GM23338 (cell line): Measurements from ENCODE around the gene KRTAP10-12. TPM values are rescaled to one million over a fixed set of nuclear protein-coding genes. Genes with fewer than 3 reads are reported as not detected.
A peak's percentile ranks its signal among the peaks of the same experiment; 100 is the strongest.

ENCODE experiments used
- ATAC-seq: fragments of 200-7000 bp; cut with Tn5 transposase; 3 replicates; pipeline ENCODE4 v1.9.1; 2020
- DNase-seq: peaks from one replicate; pipeline ENCODE4 v3.0.0-alpha.2; 2015; ENCODE audit warnings: low spot score
- H2AFZ ChIP-seq: fragments of 200-600 bp; sonication (generic); 2 replicates; pipeline ENCODE4 v1.8.0; 2016; ENCODE audit warnings: antibody characterized with exemption, mild to moderate bottlenecking, moderate library complexity
- H3F3A ChIP-seq: fragments of 200-600 bp; sonication (generic); replicated peaks from 2 replicates; pipeline ENCODE4 v1.8.0; 2017; ENCODE audit warnings: antibody characterized with exemption, mixed run types, low read depth
- H3K27ac ChIP-seq: fragments of 200-600 bp; sonication (generic); 2 replicates; pipeline ENCODE4 v1.6.1; 2016; ENCODE audit warnings: low read depth
- H3K27me3 ChIP-seq: fragments of 200-600 bp; sonication (generic); 2 replicates; pipeline ENCODE4 v1.8.0; 2016; ENCODE audit warnings: mild to moderate bottlenecking, mixed run types, moderate library complexity; ENCODE audit not compliant: insufficient read depth
- H3K36me3 ChIP-seq: fragments of 200-600 bp; sonication (generic); 2 replicates; pipeline ENCODE4 v1.8.0; 2016; ENCODE audit warnings: mild to moderate bottlenecking; ENCODE audit not compliant: insufficient read depth
- H3K4me1 ChIP-seq: fragments of 200-600 bp; sonication (generic); 2 replicates; pipeline ENCODE4 v1.8.0; 2016; ENCODE audit warnings: mild to moderate bottlenecking, moderate library complexity; ENCODE audit not compliant: insufficient read depth
- H3K4me2 ChIP-seq: fragments of 200-600 bp; sonication (generic); 2 replicates; pipeline ENCODE4 v1.7.1; 2017; ENCODE audit warnings: mixed run types
- H3K4me3 ChIP-seq: fragments of 200-600 bp; sonication (generic); 2 replicates; pipeline ENCODE4 v1.6.1; 2016; ENCODE audit warnings: mixed run types
- H3K79me2 ChIP-seq: fragments of 200-600 bp; sonication (generic); replicated peaks from 2 replicates; pipeline ENCODE4 v1.8.0; 2017; ENCODE audit warnings: mild to moderate bottlenecking; ENCODE audit not compliant: insufficient read depth
- H3K9me2 ChIP-seq: fragments of 200-600 bp; sonication (generic); 2 replicates; pipeline ENCODE4 v1.8.0; 2017; ENCODE audit not compliant: insufficient read depth
- H4K20me1 ChIP-seq: fragments of 200-600 bp; sonication (generic); replicated peaks from 2 replicates; pipeline ENCODE4 v1.8.0; 2017; ENCODE audit warnings: mild to moderate bottlenecking; ENCODE audit not compliant: insufficient read depth
- H3K27ac Mint-ChIP-seq: 2 replicates; pipeline ENCODE4 v1.8.0; 2020; ENCODE audit warnings: inconsistent platforms, mild to moderate bottlenecking, moderate library complexity, mixed read lengths
- H3K27me3 Mint-ChIP-seq: 3 replicates; pipeline ENCODE4 v1.8.0; 2022; ENCODE audit warnings: low read depth, mild to moderate bottlenecking, moderate library complexity, mixed read lengths, inconsistent platforms; ENCODE audit not compliant: insufficient read depth, poor library complexity
- H3K36me3 Mint-ChIP-seq: 3 replicates; pipeline ENCODE4 v1.8.0; 2021; ENCODE audit warnings: low read depth, mild to moderate bottlenecking, inconsistent platforms, moderate library complexity, mixed read lengths
- H3K4me1 Mint-ChIP-seq: 3 replicates; pipeline ENCODE4 v1.8.0; 2020; ENCODE audit warnings: mild to moderate bottlenecking, inconsistent platforms, mixed read lengths
- H3K4me3 Mint-ChIP-seq: 3 replicates; pipeline ENCODE4 v1.8.0; 2021; ENCODE audit warnings: moderate library complexity, mild to moderate bottlenecking, inconsistent platforms, mixed read lengths
- H3K9me3 Mint-ChIP-seq: 3 replicates; pipeline ENCODE4 v1.8.0; 2020; ENCODE audit warnings: moderate library complexity, mild to moderate bottlenecking, inconsistent platforms, mixed read lengths
- CREB1 ChIP-seq: fragments of 250-450 bp; sonication (Bioruptor Pico); IDR thresholded peaks from 2 replicates; pipeline ENCODE4 v1.5.0; 2020; ENCODE audit warnings: low read depth, mild to moderate bottlenecking, moderate library complexity
- CTCF ChIP-seq, 2 experiments: fragments of 200-600 bp in 1 of 2; sonication (generic) in 1 of 2; conservative IDR thresholded peaks; 2 replicates each; pipeline versions ENCODE4 v1.5.1 to v1.6.1; 2016 to 2017; ENCODE audit warnings: antibody characterized with exemption in 2 of 2, low read depth in 2 of 2, mild to moderate bottlenecking in 2 of 2, moderate library complexity in 1 of 2
- ETS1 ChIP-seq: IDR thresholded peaks from 2 replicates; pipeline ENCODE4 v1.6.1; 2016; ENCODE audit warnings: antibody characterized with exemption
- REST ChIP-seq: IDR thresholded peaks from one replicate; pipeline ENCODE4 v1.6.1; 2018; ENCODE audit warnings: antibody characterized with exemption; ENCODE audit not compliant: unreplicated experiment
- STAT1 ChIP-seq: IDR thresholded peaks from one replicate; pipeline ENCODE4 v1.6.1; 2016; ENCODE audit warnings: antibody characterized with exemption; ENCODE audit not compliant: unreplicated experiment
- polyA plus RNA-seq: library from polyadenylated mRNA; unstranded; fragments of >200 nt; fragmentation: Nextera tagmentation; extraction: Ambion mirVana; gene quantifications from 2 replicates; pipeline ENCODE4 v1.2.1, GENCODE V29; 2016
- total RNA-seq: library from RNA; depleted of rRNA; stranded (reverse); fragments of >200 nt; shearing (Covaris generic); gene quantifications from 2 replicates; pipeline ENCODE4 v1.2.3, GENCODE V29; 2014

Gene KRTAP10-12
- total and polyA plus RNA-seq, 2 experiments from 2014 or later: not detected

- ATAC-seq (no peak), DNase-seq (no peak)
- peaks cover 17% of the 10 kb centered on the region; the same call in 1 of the 3 replicates for H3K36me3 Mint-ChIP-seq
- H3K27me3 ChIP-seq: no peaks in the 10 kb centered on the region
- no peak overlapping the region for H3K27ac Mint-ChIP-seq
- no peak overlapping the region for H2AFZ ChIP-seq
- no peak overlapping the region for H3K4me3 ChIP-seq
- H3K9me3 Mint-ChIP-seq: peaks cover 19% of the 10 kb centered on the region; the same call in 2 of the 3 replicates
- TF ChIP-seq STAT1 (no peak), REST (no peak), ETS1 (no peak), CREB1 (CRISPR knock-in tag) (no peak)
- H3K27me3 Mint-ChIP-seq: peaks cover 14% of the 10 kb centered on the region
- H3F3A ChIP-seq: no peaks in the 10 kb centered on the region
- no peaks in the 10 kb centered on the region for H3K79me2 ChIP-seq
- no peaks in the 10 kb centered on the region for H4K20me1 ChIP-seq
- H3K4me3 Mint-ChIP-seq: no peak overlapping the region
- H3K4me2 ChIP-seq: no peak overlapping the region
- H3K27ac ChIP-seq: no peak overlapping the region
- H3K4me1 ChIP-seq: peaks cover 11% of the 10 kb centered on the region; the same call in 1 of the 2 replicates
- peaks cover 45% of the 10 kb centered on the region for H3K4me1 Mint-ChIP-seq
- no peaks in the 10 kb centered on the region for H3K9me2 ChIP-seq
- no peaks in the 10 kb centered on the region; the same call in 1 of the 2 replicates for H3K36me3 ChIP-seq
These were observed 1.3 kb upstream of the KRTAP10-12 start for GRCh38 chr21:44695641-44696040.

- H2AFZ ChIP-seq: peak overlapping the region; percentile 74; the same call in 1 of the 2 replicates
- no peaks in the 10 kb centered on the region for H3K9me2 ChIP-seq
- no peak overlapping the region; the same call in 2 of the 3 replicates for H3K4me3 Mint-ChIP-seq
- peaks cover 19% of the 10 kb centered on the region; the same call in 2 of the 3 replicates for H3K9me3 Mint-ChIP-seq
- H4K20me1 ChIP-seq: no peaks in the 10 kb centered on the region
- no peak overlapping the region for H3K27ac Mint-ChIP-seq
- TF ChIP-seq CTCF (conservative IDR thresholded peaks at IDR 0.05; ENCODE audit: low read depth in 2 of 2) (peak; percentile 15 to 34; a peak in 3 of 4 replicates), ETS1 (no peak)
- ATAC-seq (peak; percentile 32), DNase-seq (no peak)
- H3K27me3 ChIP-seq: no peaks in the 10 kb centered on the region
- no peaks in the 10 kb centered on the region for H3K79me2 ChIP-seq
- no peak overlapping the region for H3K27ac ChIP-seq
- H3K4me1 Mint-ChIP-seq: peaks cover 49% of the 10 kb centered on the region
- peaks cover 17% of the 10 kb centered on the region; the same call in 1 of the 3 replicates for H3K36me3 Mint-ChIP-seq
- H3K4me3 ChIP-seq: no peak overlapping the region
- no peaks in the 10 kb centered on the region for H3F3A ChIP-seq
- peaks cover 15% of the 10 kb centered on the region; the same call in 1 of the 2 replicates for H3K4me1 ChIP-seq
- H3K36me3 ChIP-seq: no peaks in the 10 kb centered on the region; the same call in 1 of the 2 replicates
- no peak overlapping the region for H3K4me2 ChIP-seq
- H3K27me3 Mint-ChIP-seq: peaks cover 19% of the 10 kb centered on the region
These were observed 400 bp upstream of the KRTAP10-12 start for GRCh38 chr21:44696572-44696971.
